HEK293 (cell line): Measurements from ENCODE around the gene DNAI1.

Source experiments
- CTCF ChIP-seq: fragments of 450-650 bp; formaldehyde crosslinking; IDR thresholded peaks from 2 replicates; pipeline ENCODE4 v1.5.1; 2016; ENCODE audit warnings: missing biosample characterization, missing genetic modification characterization
- GLIS2 ChIP-seq: fragments of 450-650 bp; formaldehyde crosslinking; IDR thresholded peaks from 2 replicates; pipeline ENCODE4 v1.5.1; 2016; ENCODE audit warnings: missing biosample characterization, missing genetic modification characterization
- ZNF16 ChIP-seq: fragments of 450-650 bp; formaldehyde crosslinking; IDR thresholded peaks from 2 replicates; pipeline ENCODE4 v1.5.1; 2016; ENCODE audit warnings: low read depth, missing biosample characterization, missing genetic modification characterization
- ZNF2 ChIP-seq: fragments of 450-650 bp; formaldehyde crosslinking; IDR thresholded peaks from 2 replicates; pipeline ENCODE4 v1.5.1; 2016; ENCODE audit warnings: missing biosample characterization, missing genetic modification characterization
- ZNF221 ChIP-seq: fragments of 450-650 bp; formaldehyde crosslinking; IDR thresholded peaks from 2 replicates; pipeline ENCODE4 v1.5.1; 2017; ENCODE audit warnings: missing biosample characterization, missing genetic modification characterization, borderline replicate concordance
- TF ChIP-seq, protein P1 (sequence below): fragments of 450-650 bp; formaldehyde crosslinking; IDR thresholded peaks from 2 replicates; pipeline ENCODE4 v1.5.1; 2016; ENCODE audit warnings: missing biosample characterization, missing genetic modification characterization

GRCh38 chr9:34477541-34477940 lies 18.9 kb downstream of the DNAI1 start:
- TF ChIP-seq CTCF (tag by site-specific recombination) (no peak), ZNF221 (tag by site-specific recombination) (no peak), ZNF2 (tag by site-specific recombination) (no peak), ZNF16 (no peak), GLIS2 (no peak)
- TF ChIP-seq, protein P1, sequence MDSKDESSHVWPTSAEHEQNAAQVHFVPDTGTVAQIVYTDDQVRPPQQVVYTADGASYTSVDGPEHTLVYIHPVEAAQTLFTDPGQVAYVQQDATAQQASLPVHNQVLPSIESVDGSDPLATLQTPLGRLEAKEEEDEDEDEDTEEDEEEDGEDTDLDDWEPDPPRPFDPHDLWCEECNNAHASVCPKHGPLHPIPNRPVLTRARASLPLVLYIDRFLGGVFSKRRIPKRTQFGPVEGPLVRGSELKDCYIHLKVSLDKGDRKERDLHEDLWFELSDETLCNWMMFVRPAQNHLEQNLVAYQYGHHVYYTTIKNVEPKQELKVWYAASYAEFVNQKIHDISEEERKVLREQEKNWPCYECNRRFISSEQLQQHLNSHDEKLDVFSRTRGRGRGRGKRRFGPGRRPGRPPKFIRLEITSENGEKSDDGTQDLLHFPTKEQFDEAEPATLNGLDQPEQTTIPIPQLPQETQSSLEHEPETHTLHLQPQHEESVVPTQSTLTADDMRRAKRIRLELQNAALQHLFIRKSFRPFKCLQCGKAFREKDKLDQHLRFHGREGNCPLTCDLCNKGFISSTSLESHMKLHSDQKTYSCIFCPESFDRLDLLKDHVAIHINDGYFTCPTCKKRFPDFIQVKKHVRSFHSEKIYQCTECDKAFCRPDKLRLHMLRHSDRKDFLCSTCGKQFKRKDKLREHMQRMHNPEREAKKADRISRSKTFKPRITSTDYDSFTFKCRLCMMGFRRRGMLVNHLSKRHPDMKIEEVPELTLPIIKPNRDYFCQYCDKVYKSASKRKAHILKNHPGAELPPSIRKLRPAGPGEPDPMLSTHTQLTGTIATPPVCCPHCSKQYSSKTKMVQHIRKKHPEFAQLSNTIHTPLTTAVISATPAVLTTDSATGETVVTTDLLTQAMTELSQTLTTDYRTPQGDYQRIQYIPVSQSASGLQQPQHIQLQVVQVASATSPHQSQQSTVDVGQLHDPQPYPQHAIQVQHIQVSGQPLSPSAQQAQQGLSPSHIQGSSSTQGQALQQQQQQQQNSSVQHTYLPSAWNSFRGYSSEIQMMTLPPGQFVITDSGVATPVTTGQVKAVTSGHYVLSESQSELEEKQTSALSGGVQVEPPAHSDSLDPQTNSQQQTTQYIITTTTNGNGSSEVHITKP (tag by site-specific recombination) = no peak
